Measurements from ENCODE around the gene PTTG1IP. TPM values are rescaled to one million over a fixed set of nuclear protein-coding genes. Genes with fewer than 3 reads are reported as not detected.

PTTG1IP gene
- total RNA-seq, 1 donor from 2014 or later = 107 TPM

DNA sequence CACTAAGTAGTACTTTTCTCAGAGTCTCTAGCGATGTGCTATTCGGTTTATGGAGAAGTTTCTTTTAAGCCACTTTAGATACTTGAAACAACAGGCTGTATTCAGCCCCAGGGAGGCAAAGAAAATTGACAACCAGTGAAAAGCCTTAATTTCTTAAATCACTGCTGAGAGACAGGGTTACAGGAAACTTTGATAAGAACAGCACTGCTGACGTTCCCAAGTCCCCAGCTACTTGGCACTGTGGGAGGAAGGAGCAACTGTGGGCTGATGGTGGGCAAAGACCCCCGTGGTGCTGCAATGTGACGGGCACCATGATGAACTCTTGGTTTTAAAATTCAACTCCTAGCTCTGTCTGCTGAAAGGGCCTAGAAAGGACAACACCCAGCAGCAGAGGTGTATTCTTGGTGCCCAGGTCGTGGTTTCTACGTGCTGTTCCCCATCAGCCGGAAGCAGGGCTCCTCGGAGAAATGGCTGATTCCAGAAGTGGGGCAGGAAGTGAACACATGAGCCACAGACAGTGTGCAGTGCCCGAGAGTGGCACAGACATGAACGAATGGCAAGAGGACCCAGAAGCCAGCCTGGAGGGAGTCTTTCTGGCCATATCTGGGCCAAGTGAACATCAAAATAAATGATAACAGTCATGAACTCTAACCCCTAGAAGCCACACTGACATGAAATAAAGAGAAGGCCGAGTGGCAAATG, 5.3 kb downstream of the PTTG1IP start:
- TF ChIP-seq, protein P1, sequence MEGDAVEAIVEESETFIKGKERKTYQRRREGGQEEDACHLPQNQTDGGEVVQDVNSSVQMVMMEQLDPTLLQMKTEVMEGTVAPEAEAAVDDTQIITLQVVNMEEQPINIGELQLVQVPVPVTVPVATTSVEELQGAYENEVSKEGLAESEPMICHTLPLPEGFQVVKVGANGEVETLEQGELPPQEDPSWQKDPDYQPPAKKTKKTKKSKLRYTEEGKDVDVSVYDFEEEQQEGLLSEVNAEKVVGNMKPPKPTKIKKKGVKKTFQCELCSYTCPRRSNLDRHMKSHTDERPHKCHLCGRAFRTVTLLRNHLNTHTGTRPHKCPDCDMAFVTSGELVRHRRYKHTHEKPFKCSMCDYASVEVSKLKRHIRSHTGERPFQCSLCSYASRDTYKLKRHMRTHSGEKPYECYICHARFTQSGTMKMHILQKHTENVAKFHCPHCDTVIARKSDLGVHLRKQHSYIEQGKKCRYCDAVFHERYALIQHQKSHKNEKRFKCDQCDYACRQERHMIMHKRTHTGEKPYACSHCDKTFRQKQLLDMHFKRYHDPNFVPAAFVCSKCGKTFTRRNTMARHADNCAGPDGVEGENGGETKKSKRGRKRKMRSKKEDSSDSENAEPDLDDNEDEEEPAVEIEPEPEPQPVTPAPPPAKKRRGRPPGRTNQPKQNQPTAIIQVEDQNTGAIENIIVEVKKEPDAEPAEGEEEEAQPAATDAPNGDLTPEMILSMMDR (IDR thresholded peaks at IDR 0.05; ENCODE audit: insufficient read depth, low read length, severe bottlenecking) = no peak
- Histone ChIP-seq H3K27me3 (ENCODE audit: control insufficient read depth, insufficient read depth, low read length) (no peaks in the 10 kb centered on the region), H3K4me3 (ENCODE audit: low read depth, low read length) (no peak overlapping the region), H3K36me3 (ENCODE audit: control insufficient read depth, insufficient read depth, low read length) (peaks cover 14% of the 10 kb centered on the region)
- FAIRE-seq (no peak), DNase-seq (ENCODE audit: low read depth) (no peak)

DNA sequence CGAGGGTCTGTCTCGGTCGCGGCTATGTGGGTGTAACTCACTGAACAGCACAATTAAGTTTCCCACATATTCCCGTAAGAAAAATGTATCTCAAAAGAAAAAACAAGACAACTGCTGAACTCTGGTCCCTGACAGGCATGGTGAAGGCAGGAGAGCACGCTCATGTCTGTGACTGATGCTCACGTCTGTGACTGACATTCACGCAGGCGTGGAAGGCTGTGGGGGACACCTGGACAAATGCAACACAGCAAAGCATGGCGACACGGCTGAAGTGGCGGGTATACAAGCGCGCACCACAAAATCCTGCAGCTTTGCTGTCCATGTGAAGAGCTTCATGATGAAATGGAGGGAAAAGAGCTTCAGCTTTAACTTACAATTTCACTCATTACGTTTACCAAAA, 6.0 kb downstream of the PTTG1IP start:
- Histone ChIP-seq H3K36me3 (ENCODE audit: control insufficient read depth, insufficient read depth, low read length) (peaks cover 14% of the 10 kb centered on the region), H3K4me3 (ENCODE audit: low read depth, low read length) (no peak overlapping the region), H3K27me3 (ENCODE audit: control insufficient read depth, insufficient read depth, low read length) (no peaks in the 10 kb centered on the region)
- no peak for DNase-seq (ENCODE audit: low read depth)
- FAIRE-seq = no peak
- TF ChIP-seq, protein P1 (IDR thresholded peaks at IDR 0.05; ENCODE audit: insufficient read depth, low read length, severe bottlenecking) = no peak

DNA sequence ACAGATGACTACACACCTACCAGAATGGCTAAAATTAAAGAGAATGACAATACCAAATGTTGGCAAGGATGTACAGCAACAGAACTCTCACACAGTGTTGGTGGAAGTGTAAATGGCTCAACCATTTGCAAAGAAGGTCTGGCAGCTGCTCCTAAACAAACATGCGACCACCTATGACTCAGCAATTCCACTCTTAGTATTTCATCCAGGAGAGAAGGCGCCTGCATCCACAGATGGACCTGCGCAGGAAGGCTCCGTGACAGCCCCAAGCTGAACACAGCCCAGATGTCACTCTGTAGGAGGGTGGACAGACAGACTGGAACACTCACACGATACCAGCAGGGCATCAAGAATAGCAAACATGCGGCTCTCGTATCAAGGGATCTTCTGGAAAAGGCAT, 6.7 kb downstream of the PTTG1IP start:
- FAIRE-seq = no peak
- Histone ChIP-seq H3K27me3 (ENCODE audit: control insufficient read depth, insufficient read depth, low read length) (no peaks in the 10 kb centered on the region), H3K4me3 (ENCODE audit: low read depth, low read length) (no peak overlapping the region), H3K36me3 (ENCODE audit: control insufficient read depth, insufficient read depth, low read length) (peaks cover 16% of the 10 kb centered on the region)
- DNase-seq (ENCODE audit: low read depth) = no peak
- TF ChIP-seq, protein P1 (IDR thresholded peaks at IDR 0.05; ENCODE audit: insufficient read depth, low read length, severe bottlenecking) = no peak

DNA sequence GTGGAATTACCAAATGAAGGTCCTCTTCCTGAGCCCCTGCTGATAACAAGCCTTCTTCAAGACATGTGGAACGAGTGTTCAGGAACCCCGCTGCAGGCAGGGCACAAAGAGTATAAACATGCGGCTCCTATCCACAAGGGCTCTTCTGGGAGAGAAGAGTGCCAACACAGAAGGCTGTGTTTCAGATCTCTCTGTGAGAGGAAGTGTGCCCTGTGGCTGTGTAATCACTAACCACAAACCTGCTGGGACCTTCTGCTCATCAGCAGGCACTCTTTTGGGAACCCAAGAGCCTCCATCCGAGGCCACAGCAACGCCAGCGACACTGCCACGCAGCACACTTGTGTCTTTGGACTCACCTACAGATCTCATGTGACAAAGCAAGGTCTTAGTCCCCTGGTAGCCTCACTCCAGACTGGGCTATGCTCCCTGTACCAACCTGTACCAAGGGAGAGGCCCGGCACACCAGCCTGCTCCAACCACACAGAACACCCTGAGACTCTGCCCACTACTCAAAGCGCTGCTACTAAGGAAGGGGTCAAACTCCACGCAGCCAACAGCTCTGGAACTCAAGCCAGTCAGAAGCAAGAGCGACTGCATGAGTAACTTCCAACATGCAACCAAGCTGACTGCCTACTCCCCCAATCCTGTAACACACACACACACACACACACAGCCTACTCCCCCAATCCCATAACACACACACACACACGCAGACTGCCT, 7.8 kb downstream of the PTTG1IP start:
- TF ChIP-seq, protein P1 (IDR thresholded peaks at IDR 0.05; ENCODE audit: insufficient read depth, low read length, severe bottlenecking) = no peak
- no peaks in the 10 kb centered on the region for H3K27me3 ChIP-seq (ENCODE audit: control insufficient read depth, insufficient read depth, low read length)
- no peak for DNase-seq (ENCODE audit: low read depth)
- peaks cover 23% of the 10 kb centered on the region for H3K36me3 ChIP-seq (ENCODE audit: control insufficient read depth, insufficient read depth, low read length)
- no peak for FAIRE-seq
- no peak overlapping the region for H3K4me3 ChIP-seq (ENCODE audit: low read depth, low read length)

DNA sequence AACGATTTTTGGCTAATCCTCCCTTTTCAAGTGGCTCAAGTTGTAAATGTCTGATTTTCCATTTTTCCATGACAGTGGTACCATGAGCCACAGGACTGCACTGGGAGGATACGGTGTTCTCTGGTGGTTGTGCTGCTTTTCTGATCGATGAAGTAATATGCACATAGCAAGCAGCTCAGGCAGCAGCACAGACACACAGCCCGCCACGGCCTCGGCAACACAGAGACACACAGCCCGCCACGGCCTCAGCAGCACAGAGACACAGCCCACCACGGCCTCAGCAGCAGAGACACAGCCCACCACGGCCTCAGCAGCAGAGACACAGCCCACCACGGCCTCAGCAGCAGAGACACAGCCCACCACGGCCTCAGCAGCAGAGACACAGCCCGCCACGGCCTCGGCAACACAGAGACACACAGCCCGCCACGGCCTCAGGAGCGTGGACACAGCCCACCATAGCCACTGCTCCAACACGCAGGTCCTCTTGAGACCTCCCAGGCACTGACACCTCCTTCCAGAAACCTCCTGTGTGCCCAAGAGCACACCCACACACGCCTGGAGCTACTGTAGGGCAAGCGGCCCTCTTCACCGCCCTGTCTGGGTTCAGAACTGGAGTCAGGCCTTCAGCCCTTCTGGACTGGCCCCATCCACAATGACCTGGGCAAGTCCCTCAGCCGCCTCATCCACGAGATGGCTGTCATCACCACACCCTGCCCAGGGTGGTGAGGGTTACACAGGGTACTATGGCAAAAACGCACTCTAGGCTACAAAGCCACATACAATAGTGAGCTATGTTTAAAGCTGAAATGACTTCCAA, 10.4 kb downstream of the PTTG1IP start:
- H3K36me3 ChIP-seq (ENCODE audit: control insufficient read depth, insufficient read depth, low read length) = peaks cover 28% of the 10 kb centered on the region
- no peak overlapping the region for H3K4me3 ChIP-seq (ENCODE audit: low read depth, low read length)
- no peak for FAIRE-seq
- no peaks in the 10 kb centered on the region for H3K27me3 ChIP-seq (ENCODE audit: control insufficient read depth, insufficient read depth, low read length)
- no peak for DNase-seq (ENCODE audit: low read depth)
- TF ChIP-seq, protein P1 (IDR thresholded peaks at IDR 0.05; ENCODE audit: insufficient read depth, low read length, severe bottlenecking) = no peak
